ENCODE results near the gene CC2D2A.

CC2D2A gene

DNA sequence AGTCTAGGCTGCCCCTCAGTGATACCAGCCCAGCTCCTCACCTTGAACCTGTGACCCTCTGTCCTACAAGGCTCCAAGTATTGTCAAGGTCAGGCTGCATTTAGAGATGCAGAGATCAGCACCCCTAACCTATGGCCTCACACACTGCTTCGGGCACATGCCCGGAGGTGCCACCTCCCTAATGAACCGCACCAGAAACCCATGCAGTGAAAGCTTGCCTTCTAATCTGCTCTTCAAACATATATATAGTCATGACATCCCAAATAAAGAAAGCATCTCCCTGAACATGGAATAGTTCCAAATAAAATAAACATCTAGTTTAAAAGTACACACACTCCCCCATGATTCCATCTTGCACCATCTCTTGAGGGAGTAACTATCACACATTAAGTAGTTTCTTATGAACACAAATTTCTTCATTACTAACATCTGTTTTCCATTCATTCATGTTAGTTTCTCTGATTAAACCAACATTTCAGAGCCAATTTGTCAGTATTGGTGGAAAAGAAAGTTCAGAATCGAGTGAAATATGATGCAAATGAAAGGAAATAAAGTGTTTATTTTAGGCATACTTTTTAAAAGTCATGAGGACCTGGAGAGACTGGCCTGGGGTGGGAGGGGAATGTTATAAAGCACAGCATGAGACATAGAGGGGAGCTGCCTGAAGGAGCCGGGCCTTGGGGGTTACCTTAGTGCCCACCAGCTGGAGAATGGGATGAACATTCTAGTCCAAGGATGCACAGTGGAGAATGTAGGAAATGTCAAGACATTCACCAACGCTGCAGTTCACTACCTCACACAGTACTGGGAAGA, 19.2 kb downstream of the CC2D2A start:
- no peak for DNase-seq (ENCODE audit: low spot score)
- TF ChIP-seq, protein P1, sequence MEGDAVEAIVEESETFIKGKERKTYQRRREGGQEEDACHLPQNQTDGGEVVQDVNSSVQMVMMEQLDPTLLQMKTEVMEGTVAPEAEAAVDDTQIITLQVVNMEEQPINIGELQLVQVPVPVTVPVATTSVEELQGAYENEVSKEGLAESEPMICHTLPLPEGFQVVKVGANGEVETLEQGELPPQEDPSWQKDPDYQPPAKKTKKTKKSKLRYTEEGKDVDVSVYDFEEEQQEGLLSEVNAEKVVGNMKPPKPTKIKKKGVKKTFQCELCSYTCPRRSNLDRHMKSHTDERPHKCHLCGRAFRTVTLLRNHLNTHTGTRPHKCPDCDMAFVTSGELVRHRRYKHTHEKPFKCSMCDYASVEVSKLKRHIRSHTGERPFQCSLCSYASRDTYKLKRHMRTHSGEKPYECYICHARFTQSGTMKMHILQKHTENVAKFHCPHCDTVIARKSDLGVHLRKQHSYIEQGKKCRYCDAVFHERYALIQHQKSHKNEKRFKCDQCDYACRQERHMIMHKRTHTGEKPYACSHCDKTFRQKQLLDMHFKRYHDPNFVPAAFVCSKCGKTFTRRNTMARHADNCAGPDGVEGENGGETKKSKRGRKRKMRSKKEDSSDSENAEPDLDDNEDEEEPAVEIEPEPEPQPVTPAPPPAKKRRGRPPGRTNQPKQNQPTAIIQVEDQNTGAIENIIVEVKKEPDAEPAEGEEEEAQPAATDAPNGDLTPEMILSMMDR (conservative IDR thresholded peaks at IDR 0.05; ENCODE audit: low read depth): no peak
- H3K27ac ChIP-seq: no peak overlapping the region
- ChIA-PET POLR2A (ENCODE audit: low non-redundant PET) (no interaction called here), CTCF (no interaction called here)

DNA sequence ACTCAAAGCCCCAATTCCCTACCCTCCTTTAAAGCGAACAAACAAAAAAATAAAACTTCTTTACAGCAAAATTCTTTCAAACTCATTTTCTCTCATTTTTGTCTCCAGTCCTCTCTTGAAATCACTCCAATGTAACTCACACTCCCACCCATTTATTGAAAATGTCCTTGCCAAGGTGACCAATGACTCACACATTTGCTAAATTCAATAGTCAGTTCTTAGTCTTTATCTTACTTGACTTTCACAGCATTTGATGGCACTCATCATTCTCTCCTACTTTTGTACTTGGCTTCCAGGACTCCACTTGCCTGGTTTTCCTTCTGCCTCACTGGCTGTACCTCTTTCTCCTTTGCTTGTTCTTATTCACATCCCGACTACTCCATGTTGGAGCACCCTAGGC, 19.9 kb downstream of the CC2D2A start:
- H3K27ac ChIP-seq: no peak overlapping the region
- ChIA-PET POLR2A (ENCODE audit: low non-redundant PET) (no interaction called here), CTCF (no interaction called here)
- no peak for DNase-seq (ENCODE audit: low spot score)
- TF ChIP-seq, protein P1 (conservative IDR thresholded peaks at IDR 0.05; ENCODE audit: low read depth): no peak

DNA sequence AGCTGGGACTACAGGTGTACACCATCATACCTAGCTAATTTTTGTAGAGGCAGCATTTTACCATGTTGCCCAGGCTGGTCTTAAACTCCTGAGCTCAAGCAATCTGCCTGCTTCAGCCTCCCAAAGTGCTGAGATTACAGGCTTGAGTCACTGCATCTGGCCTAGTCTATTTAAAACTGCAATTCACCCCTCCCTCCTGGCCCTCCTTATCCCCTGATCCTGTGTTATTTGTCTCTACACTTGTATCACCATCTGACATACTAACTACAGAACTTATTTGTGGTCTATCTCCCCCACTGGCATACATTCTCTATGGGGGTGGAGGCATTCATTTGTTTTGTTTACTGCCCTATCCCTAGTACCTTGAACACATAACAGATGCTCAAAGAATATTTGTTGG, 23.7 kb downstream of the CC2D2A start:
- POLR2A ChIA-PET (ENCODE audit: low non-redundant PET): no interaction called here
- CTCF ChIA-PET: no interaction called here
- TF ChIP-seq, protein P1 (conservative IDR thresholded peaks at IDR 0.05; ENCODE audit: low read depth): no peak
- H3K27ac ChIP-seq: no peak overlapping the region
- DNase-seq (ENCODE audit: low spot score): no peak

DNA sequence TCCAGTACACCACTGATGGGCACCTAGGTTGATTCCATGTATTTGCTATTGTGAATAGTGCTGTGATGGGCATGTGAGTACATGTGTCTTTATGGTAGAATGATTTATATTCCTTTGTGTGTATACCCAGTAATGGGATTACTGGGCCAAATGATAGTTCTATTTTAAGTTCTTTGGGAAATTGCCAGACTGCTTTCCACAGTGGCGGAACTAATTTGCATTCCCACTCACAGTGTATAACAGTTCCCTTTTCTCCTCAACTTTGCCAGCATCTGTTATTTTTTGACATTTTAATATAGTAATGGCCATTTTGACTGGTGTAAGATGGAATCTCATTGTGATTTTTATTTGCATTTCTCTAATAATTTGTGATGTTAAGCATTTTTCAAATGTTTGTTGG, 25.9 kb downstream of the CC2D2A start:
- TF ChIP-seq, protein P1 (conservative IDR thresholded peaks at IDR 0.05; ENCODE audit: low read depth): no peak
- H3K27ac ChIP-seq: no peak overlapping the region
- DNase-seq (ENCODE audit: low spot score): no peak
- ChIA-PET POLR2A (ENCODE audit: low non-redundant PET) (no interaction called here), CTCF (no interaction called here)

DNA sequence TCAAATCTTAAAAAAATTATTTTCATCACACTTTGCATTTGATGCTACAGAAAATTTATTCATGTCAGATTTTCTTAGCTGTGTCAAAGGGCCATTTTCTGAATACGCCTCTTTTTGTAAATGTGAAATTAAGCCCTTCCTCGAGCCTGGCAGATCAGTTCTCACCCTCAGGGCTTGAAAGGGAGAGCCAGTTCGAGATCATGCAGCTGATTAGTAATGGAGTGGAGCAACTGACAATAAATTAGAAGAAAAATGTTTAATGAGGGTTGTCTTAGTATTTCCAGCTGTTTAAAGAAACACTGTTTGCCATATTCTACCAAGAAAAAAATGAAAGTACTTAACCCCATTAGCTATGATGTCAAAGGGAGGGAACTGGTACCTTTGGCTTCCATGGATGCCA, 28.7 kb downstream of the CC2D2A start:
- CTCF ChIA-PET: interaction anchor here (0.7 kb wide), 1 partner anchor 22 kb away, joined by 3 read pairs; no protein-coding TSS in a partner anchor
- no peak overlapping the region for H3K27ac ChIP-seq
- TF ChIP-seq, protein P1 (conservative IDR thresholded peaks at IDR 0.05; ENCODE audit: low read depth): no peak
- DNase-seq (ENCODE audit: low spot score): no peak
- POLR2A ChIA-PET (ENCODE audit: low non-redundant PET): no interaction called here

DNA sequence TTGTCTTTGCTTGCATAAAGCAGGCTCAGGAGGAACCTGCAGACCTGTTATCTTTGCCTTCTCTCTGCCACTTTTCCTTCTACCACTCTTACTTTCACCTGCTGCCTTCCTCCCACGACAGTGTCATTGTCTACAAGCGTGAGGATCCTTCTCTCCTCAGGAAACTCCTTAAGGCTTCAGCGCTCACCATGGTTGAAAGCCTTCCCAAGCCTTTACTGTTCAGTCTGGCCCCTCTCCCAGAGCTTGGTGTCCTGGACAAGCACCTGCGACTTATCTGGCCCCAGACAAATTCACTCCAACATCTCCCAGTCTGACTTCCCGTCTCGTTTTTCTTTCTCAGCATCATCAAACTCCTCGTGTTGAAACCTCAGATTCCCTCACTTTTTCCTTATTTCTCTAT, 31.0 kb downstream of the CC2D2A start:
- no peak overlapping the region for H3K27ac ChIP-seq
- TF ChIP-seq, protein P1 (conservative IDR thresholded peaks at IDR 0.05; ENCODE audit: low read depth): no peak
- POLR2A ChIA-PET (ENCODE audit: low non-redundant PET): no interaction called here
- DNase-seq (ENCODE audit: low spot score): no peak
- CTCF ChIA-PET: no interaction called here

Measured in RWPE1 (cell line).